ACC112 (cell line): Measurements from ENCODE around the gene SPDYE2B.
"Not testable (repeated sequence)": the region's sequence is repeated elsewhere in the genome, so short reads cannot be mapped to it uniquely, and the experiment has no call there.

ENCODE experiments used
- H2AFZ ChIP-seq: fragments of 200-600 bp; sonication (generic); one replicate; pipeline ENCODE4 v1.6.0; 2017; ENCODE audit warnings: antibody characterized with exemption, low read length; ENCODE audit not compliant: unreplicated experiment
- H3K27ac ChIP-seq: fragments of 200-600 bp; sonication (generic); 2 replicates; pipeline ENCODE4 v1.5.1; 2014; ENCODE audit warnings: low read depth, mild to moderate bottlenecking, antibody characterized with exemption, low read length, moderate library complexity
- H3K27me3 ChIP-seq: fragments of 200-600 bp; sonication (generic); 2 replicates; pipeline ENCODE4 v1.6.1; 2014; ENCODE audit warnings: mild to moderate bottlenecking, antibody characterized with exemption, low read length, moderate library complexity, mixed read lengths; ENCODE audit not compliant: insufficient read depth
- H3K36me3 ChIP-seq: fragments of 200-600 bp; sonication (generic); 2 replicates; pipeline ENCODE4 v1.6.1; 2016; ENCODE audit warnings: mild to moderate bottlenecking, antibody characterized with exemption, low read length, moderate library complexity, mixed read lengths; ENCODE audit not compliant: insufficient read depth
- H3K4me1 ChIP-seq: fragments of 200-600 bp; sonication (generic); one replicate; pipeline ENCODE4 v1.6.1; 2016; ENCODE audit warnings: low read length, mixed read lengths; ENCODE audit not compliant: insufficient read depth, unreplicated experiment, control insufficient read depth
- H3K4me3 ChIP-seq: fragments of 200-600 bp; sonication (generic); 2 replicates; pipeline ENCODE4 v1.5.1; 2014; ENCODE audit warnings: mild to moderate bottlenecking, low read depth, low read length
- H3K79me2 ChIP-seq: fragments of 200-600 bp; sonication (generic); one replicate; pipeline ENCODE4 v1.6.0; 2016; ENCODE audit warnings: low read length; ENCODE audit not compliant: control insufficient read depth, unreplicated experiment, insufficient read depth

SPDYE2B gene

DNA sequence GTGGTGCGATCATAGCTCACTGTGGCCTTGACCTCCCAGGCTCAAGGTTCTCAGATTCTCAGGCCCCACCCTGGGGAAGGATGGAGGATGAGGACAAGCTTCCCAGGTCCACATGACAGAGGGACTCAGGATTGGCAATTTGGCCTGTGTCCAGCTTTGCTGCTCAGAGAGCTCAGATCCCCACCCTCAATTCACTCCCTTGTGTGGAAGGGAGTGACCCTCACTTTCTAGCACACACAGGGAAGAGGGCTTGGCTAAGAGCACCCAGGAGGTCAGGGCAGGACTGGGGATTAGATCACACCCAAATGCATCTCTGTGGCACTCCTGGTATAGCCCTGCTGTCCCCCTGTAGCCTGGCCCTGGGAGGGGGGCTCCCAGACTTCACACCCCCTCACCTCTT is 6.7 kb upstream of the SPDYE2B start:
- not testable (repeated sequence) for H3K4me3 ChIP-seq, H3K36me3 ChIP-seq, H2AFZ ChIP-seq, H3K27me3 ChIP-seq, H3K27ac ChIP-seq, H3K4me1 ChIP-seq, H3K79me2 ChIP-seq

DNA sequence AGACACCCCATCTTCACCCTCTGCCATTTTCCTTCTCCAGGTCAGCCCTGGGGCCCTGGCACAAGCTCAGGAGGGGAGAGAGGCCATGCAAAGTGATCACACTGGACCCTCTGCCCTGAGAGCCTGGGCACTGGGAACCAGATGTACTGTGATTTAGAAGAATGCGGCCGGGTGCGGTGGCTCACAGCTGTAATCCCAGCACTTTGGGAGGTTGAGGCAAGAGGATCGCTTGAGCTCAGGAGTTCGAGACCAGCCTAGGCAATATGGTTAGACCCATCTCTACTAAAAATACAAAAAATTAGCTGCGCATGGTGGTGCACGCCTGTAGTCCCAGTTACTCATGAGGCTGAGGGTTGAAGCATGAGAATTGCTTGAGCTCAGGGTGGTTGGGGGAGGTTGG is 2.3 kb upstream of the SPDYE2B start:
- H3K27ac ChIP-seq, H3K4me1 ChIP-seq, H3K4me3 ChIP-seq, H3K27me3 ChIP-seq, H2AFZ ChIP-seq, H3K79me2 ChIP-seq, H3K36me3 ChIP-seq: not testable (repeated sequence)

DNA sequence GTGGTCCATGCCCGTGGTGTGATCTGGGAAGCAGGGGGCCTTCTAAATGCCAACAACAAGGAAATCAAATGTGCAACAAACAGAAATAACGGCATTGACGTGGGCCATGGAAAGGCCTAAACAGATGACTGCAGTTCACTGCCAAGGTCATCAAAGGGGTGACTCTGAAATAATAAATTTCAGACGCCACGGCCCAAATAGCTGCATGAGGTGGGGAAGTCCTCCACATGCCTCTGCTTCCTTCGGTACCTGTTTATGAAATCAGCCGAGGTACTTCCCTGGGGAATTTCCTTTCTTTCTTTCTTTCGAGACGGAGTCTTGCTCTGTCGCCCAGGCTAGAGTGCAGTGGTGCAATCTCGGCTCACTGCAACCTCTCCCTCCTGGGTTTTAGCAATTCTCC is 14.6 kb downstream of the SPDYE2B start:
- not testable (repeated sequence) for H3K27ac ChIP-seq, H2AFZ ChIP-seq, H3K4me1 ChIP-seq, H3K36me3 ChIP-seq, H3K79me2 ChIP-seq, H3K27me3 ChIP-seq, H3K4me3 ChIP-seq

DNA sequence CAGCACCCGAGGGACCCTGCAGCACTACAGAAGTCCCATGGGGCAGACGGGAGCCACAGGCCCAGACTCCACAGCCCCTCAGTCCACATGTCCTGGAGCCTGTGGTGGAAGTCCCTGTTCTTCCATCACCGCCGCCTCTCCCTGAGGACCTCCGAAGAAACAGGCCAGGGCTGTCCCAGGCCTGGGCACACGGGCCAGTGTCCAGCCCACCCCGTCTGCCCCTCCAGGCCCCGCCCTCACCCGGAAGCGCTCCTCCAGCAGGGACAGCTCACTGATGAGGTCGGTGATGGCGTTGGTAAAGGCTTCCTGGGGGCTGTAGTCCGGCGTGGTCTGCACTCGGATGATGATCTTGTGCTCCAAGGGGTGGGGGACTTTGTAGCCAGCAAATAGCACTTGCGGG is 16.7 kb downstream of the SPDYE2B start:
- not testable (repeated sequence) for H3K27me3 ChIP-seq, H3K4me1 ChIP-seq, H3K79me2 ChIP-seq, H2AFZ ChIP-seq, H3K4me3 ChIP-seq, H3K36me3 ChIP-seq, H3K27ac ChIP-seq

DNA sequence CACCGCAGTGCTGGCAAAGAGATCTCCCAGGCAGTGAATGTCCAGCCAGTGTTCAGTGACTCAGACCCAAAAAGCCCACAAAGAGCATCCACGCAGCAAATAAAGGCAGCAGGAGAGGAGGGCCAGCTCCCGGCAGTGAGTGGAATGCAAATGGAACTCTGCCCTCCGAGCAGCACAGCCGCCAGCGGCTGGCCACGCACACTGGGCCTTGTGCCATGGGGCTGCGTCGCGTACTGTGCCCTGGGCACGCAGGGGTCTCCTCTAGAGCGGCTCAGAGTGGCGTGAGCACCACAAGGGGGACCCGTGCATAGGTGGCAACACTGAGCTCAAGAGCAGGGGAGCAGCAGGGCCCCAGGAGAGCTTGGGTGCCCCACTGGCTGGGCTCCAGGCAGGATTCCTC is 17.4 kb downstream of the SPDYE2B start:
- not testable (repeated sequence) for H3K4me1 ChIP-seq, H3K79me2 ChIP-seq, H3K36me3 ChIP-seq, H3K4me3 ChIP-seq, H3K27ac ChIP-seq, H3K27me3 ChIP-seq, H2AFZ ChIP-seq

DNA sequence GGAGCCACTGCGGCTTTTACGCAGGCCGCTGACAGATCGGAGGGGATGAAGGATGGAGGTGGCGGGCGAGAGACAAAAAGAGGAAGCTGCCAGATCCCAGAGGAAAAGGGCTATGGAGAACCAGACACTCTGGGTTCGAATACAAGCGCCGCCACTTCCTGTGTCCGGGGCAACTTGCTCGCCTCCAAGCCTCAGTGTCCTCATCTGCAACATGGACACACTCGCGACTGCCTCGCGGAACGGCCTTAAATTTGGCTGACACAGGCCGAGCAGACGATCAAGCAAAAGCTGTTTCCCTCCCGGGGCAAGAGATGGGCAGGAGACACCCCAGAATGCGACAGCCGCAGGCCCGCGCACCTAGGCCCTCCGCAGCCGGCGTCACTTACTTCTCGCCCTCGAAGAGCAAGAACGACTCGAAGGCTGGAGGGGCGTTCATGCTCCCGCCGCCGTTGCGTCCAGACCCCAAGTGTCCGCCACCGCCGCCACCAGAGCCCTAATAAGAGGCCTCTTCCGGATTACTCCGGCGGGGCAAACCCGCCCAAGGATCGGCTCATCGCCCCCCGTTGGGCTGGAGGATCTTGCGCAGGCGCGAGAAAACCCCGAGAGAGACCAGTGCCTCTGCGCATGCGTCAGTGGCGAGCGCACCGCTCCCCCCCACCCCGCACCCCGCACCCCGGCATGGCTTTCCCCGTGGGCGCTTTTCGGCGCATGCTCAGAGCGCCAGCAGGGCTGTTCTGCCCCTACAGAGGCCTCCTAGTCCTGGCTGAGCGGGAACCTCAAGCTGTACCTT is 21.2 kb downstream of the SPDYE2B start, which contains the start of gene POLR2J2:
TSS of gene POLR2J2 (minus strand) at position 498 of the 790 bp plus-strand sequence. CDS start at position 436, 62 bp downstream.
- not testable (repeated sequence) for H3K27ac ChIP-seq, H3K4me1 ChIP-seq, H3K27me3 ChIP-seq, H2AFZ ChIP-seq, H3K36me3 ChIP-seq, H3K79me2 ChIP-seq, H3K4me3 ChIP-seq

DNA sequence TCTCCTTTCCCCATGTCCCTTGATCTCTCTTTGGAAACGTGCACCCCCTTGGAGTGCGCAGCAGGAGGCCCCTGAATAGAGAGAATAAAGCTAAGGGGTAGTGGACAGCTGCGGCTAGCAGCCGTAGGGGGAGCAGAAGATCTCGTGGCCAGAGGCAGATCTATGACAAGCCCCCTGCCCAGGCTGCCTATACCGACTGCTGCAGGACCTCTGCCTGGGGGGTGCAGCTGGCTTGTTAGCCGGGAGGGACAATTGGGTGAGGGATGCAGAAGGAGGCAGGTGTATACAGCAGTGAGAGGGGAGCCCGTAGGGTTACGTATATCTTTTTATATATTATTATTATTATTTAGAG is 21.8 kb downstream of the SPDYE2B start:
- H3K4me3 ChIP-seq, H3K4me1 ChIP-seq, H2AFZ ChIP-seq, H3K27me3 ChIP-seq, H3K79me2 ChIP-seq, H3K27ac ChIP-seq, H3K36me3 ChIP-seq: not testable (repeated sequence)

DNA sequence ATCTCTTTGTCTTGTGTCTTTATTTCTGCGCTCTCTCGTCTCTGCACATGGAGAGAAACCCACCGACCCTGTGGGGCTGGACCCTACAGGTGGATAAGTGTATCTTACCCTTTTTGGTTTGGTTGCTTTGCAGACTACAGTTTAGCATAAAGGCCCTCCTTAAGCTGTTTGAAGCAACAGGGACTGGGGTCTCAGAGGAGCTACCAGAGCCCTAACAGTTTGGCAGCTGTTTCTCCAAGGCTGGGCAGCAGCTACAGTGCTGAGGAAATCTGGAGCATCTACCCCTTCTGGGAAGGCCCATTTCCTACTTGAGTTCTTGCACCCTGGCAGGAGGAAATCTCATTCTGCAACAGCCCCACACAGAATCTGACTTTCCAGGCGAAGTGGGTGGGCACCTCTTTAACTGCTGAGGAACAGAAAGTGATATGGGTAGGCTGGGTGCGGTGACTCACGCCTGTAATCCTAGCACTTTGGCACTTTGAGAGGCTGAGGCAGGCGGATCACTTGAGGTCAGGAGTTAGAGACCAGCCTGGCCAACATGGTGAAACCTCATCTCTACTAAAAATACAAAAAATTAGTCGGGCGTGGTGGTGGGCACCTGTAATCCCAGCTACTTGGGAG is 23.4 kb downstream of the SPDYE2B start:
- H3K4me3 ChIP-seq, H3K79me2 ChIP-seq, H2AFZ ChIP-seq, H3K27ac ChIP-seq, H3K36me3 ChIP-seq, H3K4me1 ChIP-seq, H3K27me3 ChIP-seq: not testable (repeated sequence)

DNA sequence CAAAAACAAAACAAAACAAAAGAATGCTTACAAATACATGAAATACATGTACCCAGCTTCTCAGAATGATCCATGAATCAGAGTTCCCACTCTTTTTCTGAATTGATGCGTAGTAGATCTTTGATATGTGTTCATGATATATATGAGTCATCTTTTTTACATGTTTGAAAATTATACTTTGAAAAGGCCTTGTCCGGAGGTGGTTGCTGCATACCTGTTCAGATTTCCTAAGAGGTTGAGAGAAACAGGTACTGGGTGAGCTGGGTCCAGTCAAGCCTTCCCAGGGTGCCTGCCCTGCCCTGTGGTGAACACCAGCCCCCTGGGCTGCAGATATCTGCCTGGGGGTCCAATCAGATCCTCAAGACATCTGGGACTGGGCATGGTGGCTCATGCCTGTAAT is 25.4 kb downstream of the SPDYE2B start:
- not testable (repeated sequence) for H3K4me3 ChIP-seq, H2AFZ ChIP-seq, H3K36me3 ChIP-seq, H3K27me3 ChIP-seq, H3K4me1 ChIP-seq, H3K79me2 ChIP-seq, H3K27ac ChIP-seq

DNA sequence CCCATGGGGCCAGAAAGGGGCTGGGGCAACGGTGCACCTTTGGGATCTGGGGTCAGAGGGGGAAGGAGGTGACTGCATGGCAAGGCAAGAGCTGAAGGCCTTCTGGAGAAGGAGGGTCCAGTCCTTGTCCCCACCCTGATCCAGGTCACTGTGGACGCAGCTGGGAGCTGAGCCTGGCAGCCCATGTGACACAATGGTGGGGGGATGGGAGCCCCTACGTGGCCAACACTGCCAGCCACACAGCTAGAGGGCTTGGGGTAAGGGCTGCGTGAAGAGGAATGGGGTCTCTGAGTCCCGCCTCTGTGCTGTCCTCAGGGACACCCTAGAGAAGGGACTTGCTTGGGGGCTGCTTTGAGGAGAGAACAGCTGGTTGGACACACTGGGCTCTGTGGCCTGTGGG is 30.7 kb downstream of the SPDYE2B start:
- H3K79me2 ChIP-seq, H3K4me3 ChIP-seq, H3K27ac ChIP-seq, H3K27me3 ChIP-seq, H2AFZ ChIP-seq, H3K36me3 ChIP-seq, H3K4me1 ChIP-seq: not testable (repeated sequence)

DNA sequence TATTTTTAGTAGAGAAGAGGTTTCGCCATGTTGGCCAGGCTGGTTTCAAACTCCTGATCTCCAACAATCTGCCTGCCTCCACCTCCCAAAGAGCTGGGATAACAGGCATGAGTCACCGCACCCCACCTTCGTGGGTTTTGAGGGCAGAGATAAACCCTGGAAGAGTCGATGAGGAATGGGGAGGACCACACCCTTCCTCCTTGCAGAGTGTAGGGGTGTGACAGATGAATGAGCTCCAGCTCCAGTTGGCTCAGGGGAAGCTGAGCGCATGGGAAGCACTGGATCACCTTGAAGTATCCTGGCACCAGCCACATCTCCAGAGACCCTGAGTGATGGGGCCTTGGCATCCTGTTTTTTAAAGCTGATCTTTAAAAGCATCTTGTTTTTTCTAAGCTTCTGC is 32.4 kb downstream of the SPDYE2B start:
- not testable (repeated sequence) for H3K4me1 ChIP-seq, H3K27me3 ChIP-seq, H2AFZ ChIP-seq, H3K27ac ChIP-seq, H3K79me2 ChIP-seq, H3K4me3 ChIP-seq, H3K36me3 ChIP-seq
